ENCODE results near the gene GANC. TPM values are rescaled to one million over a fixed set of nuclear protein-coding genes. Genes with fewer than 3 reads are reported as not detected.
"Not testable (repeated sequence)": the region's sequence is repeated elsewhere in the genome, so short reads cannot be mapped to it uniquely, and the experiment has no call there.

The GANC gene
- total RNA-seq, 1 donor from 2014 or later = 12.5 TPM

- Histone ChIP-seq H3K27me3 (ENCODE audit: insufficient read depth, low read length) (no peaks in the 10 kb centered on the region), H3K4me2 (ENCODE audit: low read length) (no peak overlapping the region), H3K79me2 (ENCODE audit: insufficient read depth, low read length) (no peaks in the 10 kb centered on the region), H3K9me3 (ENCODE audit: insufficient read depth, low read depth, low read length) (no peaks in the 10 kb centered on the region), H3K4me3 (ENCODE audit: insufficient read depth, low read depth, low read length) (no peak overlapping the region), H3K9ac (ENCODE audit: low read length) (no peak overlapping the region), H3K27ac (ENCODE audit: low read depth, low read length) (no peak overlapping the region), H3K36me3 (ENCODE audit: insufficient read depth, low read length) (no peaks in the 10 kb centered on the region), H3K4me1 (ENCODE audit: insufficient read depth, low read length) (no peaks in the 10 kb centered on the region), H4K20me1 (ENCODE audit: insufficient read depth, low read length) (no peaks in the 10 kb centered on the region), H2AFZ (ENCODE audit: low read depth, low read length) (no peak overlapping the region)
- Mint-ChIP-seq H3K36me3 (ENCODE audit: low read depth, unreplicated experiment) (peaks cover 7% of the 10 kb centered on the region), H3K27me3 (ENCODE audit: low read depth, unreplicated experiment) (no peaks in the 10 kb centered on the region), H3K4me3 (ENCODE audit: unreplicated experiment) (no peak overlapping the region), H3K4me1 (ENCODE audit: low read depth, unreplicated experiment) (peaks cover 10% of the 10 kb centered on the region), H3K9me3 (ENCODE audit: unreplicated experiment) (peaks cover 16% of the 10 kb centered on the region), H3K27ac (ENCODE audit: unreplicated experiment) (no peak overlapping the region)
- FAIRE-seq (no peak), DNase-seq (ENCODE audit: low read depth) (no peak)
- no peak for TF ChIP-seq EZH2 (IDR thresholded peaks at IDR 0.05; ENCODE audit: insufficient read depth, low read length)
- TF ChIP-seq CTCF (IDR thresholded peaks at IDR 0.05; ENCODE audit: insufficient read depth, low read depth, low read length) = no peak
These were observed 62.1 kb downstream of the GANC start for GRCh38 chr15:42335074-42335473.

- H3K36me3 ChIP-seq (ENCODE audit: insufficient read depth, low read length); H3K27ac Mint-ChIP-seq (ENCODE audit: unreplicated experiment); FAIRE-seq; H3K79me2 ChIP-seq (ENCODE audit: insufficient read depth, low read length); H3K9me3 ChIP-seq (ENCODE audit: insufficient read depth, low read depth, low read length); H2AFZ ChIP-seq (ENCODE audit: low read depth, low read length); H3K4me1 ChIP-seq (ENCODE audit: insufficient read depth, low read length); H3K36me3 Mint-ChIP-seq (ENCODE audit: low read depth, unreplicated experiment); DNase-seq (ENCODE audit: low read depth); H3K4me1 Mint-ChIP-seq (ENCODE audit: low read depth, unreplicated experiment); H3K27me3 Mint-ChIP-seq (ENCODE audit: low read depth, unreplicated experiment); H3K4me3 Mint-ChIP-seq (ENCODE audit: unreplicated experiment); H3K27ac ChIP-seq (ENCODE audit: low read depth, low read length); H4K20me1 ChIP-seq (ENCODE audit: insufficient read depth, low read length); H3K9ac ChIP-seq (ENCODE audit: low read length); H3K4me2 ChIP-seq (ENCODE audit: low read length); H3K27me3 ChIP-seq (ENCODE audit: insufficient read depth, low read length); H3K4me3 ChIP-seq (ENCODE audit: insufficient read depth, low read depth, low read length): not testable (repeated sequence)
- peaks cover 16% of the 10 kb centered on the region for H3K9me3 Mint-ChIP-seq (ENCODE audit: unreplicated experiment)
These were observed 63.6 kb downstream of the GANC start for GRCh38 chr15:42336650-42337049.

- FAIRE-seq; H4K20me1 ChIP-seq (ENCODE audit: insufficient read depth, low read length); H3K4me3 ChIP-seq (ENCODE audit: insufficient read depth, low read depth, low read length); H3K27me3 ChIP-seq (ENCODE audit: insufficient read depth, low read length); H3K9ac ChIP-seq (ENCODE audit: low read length); H3K79me2 ChIP-seq (ENCODE audit: insufficient read depth, low read length); H3K36me3 Mint-ChIP-seq (ENCODE audit: low read depth, unreplicated experiment); H3K4me1 ChIP-seq (ENCODE audit: insufficient read depth, low read length); H3K27me3 Mint-ChIP-seq (ENCODE audit: low read depth, unreplicated experiment); H3K4me1 Mint-ChIP-seq (ENCODE audit: low read depth, unreplicated experiment); H2AFZ ChIP-seq (ENCODE audit: low read depth, low read length); H3K36me3 ChIP-seq (ENCODE audit: insufficient read depth, low read length); H3K9me3 ChIP-seq (ENCODE audit: insufficient read depth, low read depth, low read length); H3K27ac ChIP-seq (ENCODE audit: low read depth, low read length); H3K4me3 Mint-ChIP-seq (ENCODE audit: unreplicated experiment); H3K4me2 ChIP-seq (ENCODE audit: low read length); DNase-seq (ENCODE audit: low read depth); H3K27ac Mint-ChIP-seq (ENCODE audit: unreplicated experiment): not testable (repeated sequence)
- H3K9me3 Mint-ChIP-seq (ENCODE audit: unreplicated experiment) = peaks cover 16% of the 10 kb centered on the region
These were observed 64.1 kb downstream of the GANC start for GRCh38 chr15:42337104-42337503.

- H3K36me3 ChIP-seq (ENCODE audit: insufficient read depth, low read length) = no peaks in the 10 kb centered on the region
- DNase-seq (ENCODE audit: low read depth) (no peak), FAIRE-seq (no peak)
- Mint-ChIP-seq H3K4me3 (ENCODE audit: unreplicated experiment) (no peak overlapping the region), H3K27ac (ENCODE audit: unreplicated experiment) (no peak overlapping the region), H3K27me3 (ENCODE audit: low read depth, unreplicated experiment) (peaks cover 3% of the 10 kb centered on the region), H3K9me3 (ENCODE audit: unreplicated experiment) (peaks cover 16% of the 10 kb centered on the region), H3K36me3 (ENCODE audit: low read depth, unreplicated experiment) (peaks cover 10% of the 10 kb centered on the region), H3K4me1 (ENCODE audit: low read depth, unreplicated experiment) (peaks cover 3% of the 10 kb centered on the region)
- H3K9me3 ChIP-seq (ENCODE audit: insufficient read depth, low read depth, low read length) = no peaks in the 10 kb centered on the region
- H3K79me2 ChIP-seq (ENCODE audit: insufficient read depth, low read length) = no peaks in the 10 kb centered on the region
- no peaks in the 10 kb centered on the region for H3K4me1 ChIP-seq (ENCODE audit: insufficient read depth, low read length)
- no peak overlapping the region for H3K9ac ChIP-seq (ENCODE audit: low read length)
- H3K27ac ChIP-seq (ENCODE audit: low read depth, low read length) = no peak overlapping the region
- H3K27me3 ChIP-seq (ENCODE audit: insufficient read depth, low read length) = no peaks in the 10 kb centered on the region
- no peak for TF ChIP-seq CTCF (IDR thresholded peaks at IDR 0.05; ENCODE audit: insufficient read depth, low read depth, low read length)
- TF ChIP-seq EZH2 (IDR thresholded peaks at IDR 0.05; ENCODE audit: insufficient read depth, low read length) = no peak
- no peaks in the 10 kb centered on the region for H4K20me1 ChIP-seq (ENCODE audit: insufficient read depth, low read length)
- no peak overlapping the region for H3K4me2 ChIP-seq (ENCODE audit: low read length)
- H2AFZ ChIP-seq (ENCODE audit: low read depth, low read length) = no peak overlapping the region
- H3K4me3 ChIP-seq (ENCODE audit: insufficient read depth, low read depth, low read length) = no peak overlapping the region
These were observed 65.5 kb downstream of the GANC start for GRCh38 chr15:42338500-42338899.
